ENCODE results near the gene TEX101.
"Not testable (repeated sequence)": the region's sequence is repeated elsewhere in the genome, so short reads cannot be mapped to it uniquely, and the experiment has no call there.

The TEX101 gene

DNA sequence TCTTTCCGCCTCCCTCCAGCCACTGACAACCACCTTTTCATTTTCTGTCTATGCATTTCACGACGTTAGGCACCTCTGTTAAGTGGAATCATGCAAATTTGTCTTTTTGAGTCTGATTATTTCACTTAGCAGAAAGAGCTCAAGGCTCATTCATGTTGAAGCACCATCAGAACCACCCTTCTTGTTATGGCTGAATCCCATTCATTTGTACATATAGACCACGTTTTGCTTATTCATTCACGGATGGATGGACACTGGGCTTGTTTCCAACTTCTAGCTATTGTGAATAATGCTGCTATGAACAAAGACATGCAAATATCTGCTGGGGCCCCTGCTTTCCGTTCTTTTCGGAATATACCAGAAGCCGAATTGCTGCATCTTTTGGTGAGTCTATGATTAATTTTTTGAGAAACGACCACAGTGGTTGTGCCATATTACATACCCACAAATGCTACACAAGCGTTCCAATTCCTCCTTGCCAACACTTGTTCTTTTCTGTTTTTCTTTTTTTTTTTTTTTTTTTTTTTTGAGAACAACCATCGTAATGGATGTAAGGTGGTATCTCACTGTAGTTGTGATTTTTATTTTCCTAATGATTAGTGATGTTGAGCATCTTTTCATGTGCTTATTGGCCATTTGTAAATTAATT lies 23.7 kb upstream of the TEX101 start:
- peak; percentile 6 for DNase-seq (ENCODE audit: low read depth)
- H3K4me3 ChIP-seq (ENCODE audit: low read depth, low read length): not testable (repeated sequence)

DNA sequence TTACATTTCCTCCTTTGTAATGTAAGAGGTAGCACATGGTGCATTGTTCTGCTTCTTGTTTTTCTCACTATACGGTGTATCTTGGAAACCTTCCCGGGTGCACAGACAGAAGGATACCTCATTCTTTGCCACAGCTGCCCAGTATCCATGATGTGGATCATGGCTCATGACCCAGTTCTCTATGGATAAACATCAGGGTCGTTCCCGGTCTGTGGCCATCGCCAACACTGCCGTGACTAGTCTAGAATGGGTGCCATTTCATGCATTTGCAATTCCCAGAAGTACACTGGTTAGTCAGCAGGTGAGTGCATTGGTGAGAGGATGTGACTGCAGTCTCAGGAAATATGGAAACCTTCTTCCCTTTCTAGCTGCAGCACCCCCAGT lies 23.1 kb upstream of the TEX101 start:
- DNase-seq (ENCODE audit: low read depth): not testable (repeated sequence)

GRCh38 chr19:43393501-43393900 lies 21.2 kb upstream of the TEX101 start:
- not testable (repeated sequence) for DNase-seq (ENCODE audit: low read depth)

More for the DNA sequence above, 23.1 kb upstream of the TEX101 start:
- H3K4me3 ChIP-seq (ENCODE audit: low read depth, low read length): not testable (repeated sequence)

DNA sequence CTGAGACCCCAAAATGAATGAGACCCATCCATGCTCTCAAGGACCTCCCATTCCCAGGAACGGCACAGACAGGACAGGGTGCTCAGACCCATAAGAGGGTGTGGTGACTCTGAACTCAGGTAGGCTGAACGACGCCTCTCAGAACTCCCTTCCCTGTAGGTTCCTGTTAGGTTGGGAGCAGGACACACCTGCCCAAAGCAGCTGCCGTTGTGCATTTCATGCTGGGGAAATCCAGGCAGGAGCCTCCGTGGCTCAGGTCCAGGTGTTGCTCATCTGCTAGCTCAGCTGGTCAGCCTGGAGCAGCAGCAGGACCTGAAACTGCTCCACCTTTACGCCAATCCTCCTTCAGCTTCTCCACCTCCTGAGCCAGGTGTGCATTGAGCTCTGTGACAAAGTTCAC lies 19.1 kb upstream of the TEX101 start:
- TF ChIP-seq, protein P1, sequence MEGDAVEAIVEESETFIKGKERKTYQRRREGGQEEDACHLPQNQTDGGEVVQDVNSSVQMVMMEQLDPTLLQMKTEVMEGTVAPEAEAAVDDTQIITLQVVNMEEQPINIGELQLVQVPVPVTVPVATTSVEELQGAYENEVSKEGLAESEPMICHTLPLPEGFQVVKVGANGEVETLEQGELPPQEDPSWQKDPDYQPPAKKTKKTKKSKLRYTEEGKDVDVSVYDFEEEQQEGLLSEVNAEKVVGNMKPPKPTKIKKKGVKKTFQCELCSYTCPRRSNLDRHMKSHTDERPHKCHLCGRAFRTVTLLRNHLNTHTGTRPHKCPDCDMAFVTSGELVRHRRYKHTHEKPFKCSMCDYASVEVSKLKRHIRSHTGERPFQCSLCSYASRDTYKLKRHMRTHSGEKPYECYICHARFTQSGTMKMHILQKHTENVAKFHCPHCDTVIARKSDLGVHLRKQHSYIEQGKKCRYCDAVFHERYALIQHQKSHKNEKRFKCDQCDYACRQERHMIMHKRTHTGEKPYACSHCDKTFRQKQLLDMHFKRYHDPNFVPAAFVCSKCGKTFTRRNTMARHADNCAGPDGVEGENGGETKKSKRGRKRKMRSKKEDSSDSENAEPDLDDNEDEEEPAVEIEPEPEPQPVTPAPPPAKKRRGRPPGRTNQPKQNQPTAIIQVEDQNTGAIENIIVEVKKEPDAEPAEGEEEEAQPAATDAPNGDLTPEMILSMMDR (conservative IDR thresholded peaks at IDR 0.05; ENCODE audit: low read depth, low read length): no peak
- no peak for DNase-seq (ENCODE audit: low read depth)
- H3K4me3 ChIP-seq (ENCODE audit: low read depth, low read length): no peak overlapping the region

More at GRCh38 chr19:43393501-43393900, 21.2 kb upstream of the TEX101 start:
- H3K4me3 ChIP-seq (ENCODE audit: low read depth, low read length): not testable (repeated sequence)

- TF ChIP-seq, protein P1 (conservative IDR thresholded peaks at IDR 0.05; ENCODE audit: low read depth, low read length): no peak
- H3K4me3 ChIP-seq (ENCODE audit: low read depth, low read length): no peak overlapping the region
- DNase-seq (ENCODE audit: low read depth): no peak
These were observed 8.4 kb upstream of the TEX101 start for GRCh38 chr19:43406297-43406696.

GRCh38 chr19:43407416-43408005 lies 7.2 kb upstream of the TEX101 start:
- H3K4me3 ChIP-seq (ENCODE audit: low read depth, low read length): no peak overlapping the region
- DNase-seq (ENCODE audit: low read depth): no peak
- TF ChIP-seq, protein P1 (conservative IDR thresholded peaks at IDR 0.05; ENCODE audit: low read depth, low read length): no peak

- H3K4me3 ChIP-seq (ENCODE audit: low read depth, low read length): no peak overlapping the region
- DNase-seq (ENCODE audit: low read depth): no peak
- TF ChIP-seq, protein P1 (conservative IDR thresholded peaks at IDR 0.05; ENCODE audit: low read depth, low read length): no peak
These were observed 6.6 kb upstream of the TEX101 start for GRCh38 chr19:43408043-43408442.

- TF ChIP-seq, protein P1 (conservative IDR thresholded peaks at IDR 0.05; ENCODE audit: low read depth, low read length): no peak
- DNase-seq (ENCODE audit: low read depth): no peak
- no peak overlapping the region for H3K4me3 ChIP-seq (ENCODE audit: low read depth, low read length)
These were observed 5.3 kb upstream of the TEX101 start for GRCh38 chr19:43409415-43409814.
